GM12864 (cell line): ENCODE data around the gene GLRA3.

ENCODE experiments used
- DNase-seq: peaks from one replicate; pipeline ENCODE4 v3.0.0-alpha.2; 2011; ENCODE audit warnings: low read depth
- H3K4me3 ChIP-seq: 2 replicates; pipeline ENCODE4 v1.5.1; 2011; ENCODE audit warnings: mild to moderate bottlenecking, low read depth, low read length, control low read depth
- CTCF ChIP-seq: IDR thresholded peaks from 2 replicates; pipeline ENCODE4 v1.5.1; 2011; ENCODE audit warnings: low read depth, mild to moderate bottlenecking, moderate library complexity, low read length, control low read depth, inconsistent platforms; ENCODE audit errors: missing control alignments

The GLRA3 gene

GRCh38 chr4:174607792-174608191 lies 221.3 kb downstream of the GLRA3 start:
- no peak overlapping the region for H3K4me3 ChIP-seq
- DNase-seq: no peak
- no peak for TF ChIP-seq CTCF

- no peak for TF ChIP-seq CTCF
- no peak for DNase-seq
- no peak overlapping the region for H3K4me3 ChIP-seq
Observed at GRCh38 chr4:174604198-174604597, 224.8 kb downstream of the GLRA3 start.

GRCh38 chr4:174600391-174600790 lies 228.7 kb downstream of the GLRA3 start:
- TF ChIP-seq CTCF: no peak
- no peak for DNase-seq
- H3K4me3 ChIP-seq: no peak overlapping the region

- TF ChIP-seq CTCF: no peak
- no peak overlapping the region for H3K4me3 ChIP-seq
- no peak for DNase-seq
Observed at GRCh38 chr4:174598800-174599199, 230.2 kb downstream of the GLRA3 start.

- TF ChIP-seq CTCF: no peak
- no peak for DNase-seq
- H3K4me3 ChIP-seq: no peak overlapping the region
Observed at GRCh38 chr4:174596513-174596912, 232.5 kb downstream of the GLRA3 start.

GRCh38 chr4:174595141-174595929 lies 233.7 kb downstream of the GLRA3 start:
- H3K4me3 ChIP-seq: no peak overlapping the region
- DNase-seq: no peak
- no peak for TF ChIP-seq CTCF

- TF ChIP-seq CTCF: no peak
- DNase-seq: no peak
- H3K4me3 ChIP-seq: no peak overlapping the region
Observed at GRCh38 chr4:174593701-174594100, 235.3 kb downstream of the GLRA3 start.
